Lower lobe of right lung (tissue), 2 donors: ENCODE results near the gene COL1A1. TPM values are rescaled to one million over a fixed set of nuclear protein-coding genes. Genes with fewer than 3 reads are reported as not detected.

Experiments used
- ATAC-seq, 2 donors: fragments of 200-7000 bp; cut with Tn5 transposase; one replicate each; pipeline ENCODE4 v1.9.1; 2020 to 2022; ENCODE audit warnings: mild to moderate bottlenecking in 2 of 2, moderate library complexity in 2 of 2
- DNase-seq: peaks from one replicate; pipeline ENCODE4 v3.0.0-alpha.2; 2020
- H3K27ac ChIP-seq: fragments of 200-600 bp; one replicate; pipeline ENCODE4 v1.8.0; 2022
- H3K27me3 ChIP-seq: fragments of 200-600 bp; one replicate; pipeline ENCODE4 v1.8.0; 2022; ENCODE audit warnings: low read depth
- H3K36me3 ChIP-seq: fragments of 200-600 bp; one replicate; pipeline ENCODE4 v1.8.0; 2022; ENCODE audit warnings: mild to moderate bottlenecking
- H3K4me1 ChIP-seq: fragments of 200-600 bp; one replicate; pipeline ENCODE4 v1.8.0; 2022
- H3K4me3 ChIP-seq: fragments of 200-600 bp; one replicate; pipeline ENCODE4 v1.8.0; 2022; ENCODE audit warnings: mild to moderate bottlenecking
- H3K9me3 ChIP-seq: fragments of 200-600 bp; one replicate; pipeline ENCODE4 v1.8.0; 2022
- intact Hi-C: fragments of 100-400 bp; cut with DNase I; formaldehyde crosslinking; loops from one replicate; pipeline ENCODE4 v1.11.0; 2022
- total RNA-seq: library from RNA; stranded (reverse); fragmentation: NEBNext Ultra II Directional; extraction: Animal tissue kit (Norgen Biotek cat#: 25700); gene quantifications from one replicate; pipeline ENCODE4 v1.2.1, GENCODE V29; 2021
- TF ChIP-seq, protein P1 (sequence below): fragments of 200-600 bp; IDR thresholded peaks from one replicate; pipeline ENCODE4 v1.8.0; 2022; ENCODE audit warnings: antibody characterized with exemption, mild to moderate bottlenecking
- donor health status: DM: no; HTN: yes; CAD: no; lungs with severe emphysema.

The COL1A1 gene
- total RNA-seq, 1 donor from 2014 or later = 142 TPM

DNA sequence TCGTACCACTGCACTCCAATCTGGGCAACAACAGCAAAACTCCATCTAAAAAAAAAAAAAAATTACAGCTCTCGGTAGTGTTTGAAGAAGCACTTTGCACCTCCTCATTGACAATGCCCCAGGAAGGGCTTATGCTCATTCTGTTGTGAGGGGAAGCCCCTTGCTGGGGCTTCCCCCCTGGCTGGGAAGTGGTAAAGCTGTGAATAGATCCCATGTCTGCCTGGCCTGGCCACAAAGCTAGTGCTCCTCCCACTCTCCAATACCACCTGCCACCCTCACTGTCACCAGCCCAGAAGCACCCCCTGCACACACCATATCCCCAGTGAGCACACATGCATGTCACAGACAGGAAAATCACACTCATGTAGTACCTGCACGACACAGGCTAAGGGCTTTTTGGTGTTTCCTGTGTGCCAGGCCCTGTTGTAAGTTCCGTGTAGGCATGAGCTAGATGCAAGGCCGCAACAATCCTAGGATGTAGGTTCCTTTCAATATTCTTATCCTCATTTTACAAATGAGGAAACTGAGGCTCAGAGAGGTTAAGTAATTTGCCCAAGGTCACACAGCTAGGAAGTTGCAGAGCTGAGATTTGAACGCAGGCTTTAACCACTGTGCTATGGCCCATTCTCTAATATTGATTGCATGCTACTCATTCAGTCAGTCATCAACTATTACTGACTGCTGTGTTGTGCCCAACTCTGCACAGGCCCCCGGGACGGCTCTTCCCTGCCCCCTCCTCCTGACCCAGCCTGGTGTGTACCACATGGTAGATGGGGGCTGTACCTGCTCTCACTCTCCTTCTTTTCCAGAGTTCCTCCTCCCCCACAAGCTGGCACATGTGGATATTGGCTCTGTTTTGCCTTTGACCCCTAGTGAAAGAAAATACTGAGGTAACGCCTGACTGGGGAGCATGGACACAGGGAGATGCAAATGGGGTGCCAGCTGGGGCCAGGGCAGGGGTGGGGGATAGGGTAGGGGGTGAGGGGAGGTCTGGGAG is 11.9 kb upstream of the COL1A1 start:
- Histone ChIP-seq H3K36me3 (no peaks in the 10 kb centered on the region), H3K4me1 (peaks cover 28% of the 10 kb centered on the region), H3K9me3 (no peaks in the 10 kb centered on the region), H3K4me3 (no peak overlapping the region), H3K27me3 (no peaks in the 10 kb centered on the region), H3K27ac (no peak overlapping the region)
- ATAC-seq (no peak), DNase-seq (no peak)
- intact Hi-C loops = no loop called here
- TF ChIP-seq, protein P1, sequence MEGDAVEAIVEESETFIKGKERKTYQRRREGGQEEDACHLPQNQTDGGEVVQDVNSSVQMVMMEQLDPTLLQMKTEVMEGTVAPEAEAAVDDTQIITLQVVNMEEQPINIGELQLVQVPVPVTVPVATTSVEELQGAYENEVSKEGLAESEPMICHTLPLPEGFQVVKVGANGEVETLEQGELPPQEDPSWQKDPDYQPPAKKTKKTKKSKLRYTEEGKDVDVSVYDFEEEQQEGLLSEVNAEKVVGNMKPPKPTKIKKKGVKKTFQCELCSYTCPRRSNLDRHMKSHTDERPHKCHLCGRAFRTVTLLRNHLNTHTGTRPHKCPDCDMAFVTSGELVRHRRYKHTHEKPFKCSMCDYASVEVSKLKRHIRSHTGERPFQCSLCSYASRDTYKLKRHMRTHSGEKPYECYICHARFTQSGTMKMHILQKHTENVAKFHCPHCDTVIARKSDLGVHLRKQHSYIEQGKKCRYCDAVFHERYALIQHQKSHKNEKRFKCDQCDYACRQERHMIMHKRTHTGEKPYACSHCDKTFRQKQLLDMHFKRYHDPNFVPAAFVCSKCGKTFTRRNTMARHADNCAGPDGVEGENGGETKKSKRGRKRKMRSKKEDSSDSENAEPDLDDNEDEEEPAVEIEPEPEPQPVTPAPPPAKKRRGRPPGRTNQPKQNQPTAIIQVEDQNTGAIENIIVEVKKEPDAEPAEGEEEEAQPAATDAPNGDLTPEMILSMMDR = no peak

DNA sequence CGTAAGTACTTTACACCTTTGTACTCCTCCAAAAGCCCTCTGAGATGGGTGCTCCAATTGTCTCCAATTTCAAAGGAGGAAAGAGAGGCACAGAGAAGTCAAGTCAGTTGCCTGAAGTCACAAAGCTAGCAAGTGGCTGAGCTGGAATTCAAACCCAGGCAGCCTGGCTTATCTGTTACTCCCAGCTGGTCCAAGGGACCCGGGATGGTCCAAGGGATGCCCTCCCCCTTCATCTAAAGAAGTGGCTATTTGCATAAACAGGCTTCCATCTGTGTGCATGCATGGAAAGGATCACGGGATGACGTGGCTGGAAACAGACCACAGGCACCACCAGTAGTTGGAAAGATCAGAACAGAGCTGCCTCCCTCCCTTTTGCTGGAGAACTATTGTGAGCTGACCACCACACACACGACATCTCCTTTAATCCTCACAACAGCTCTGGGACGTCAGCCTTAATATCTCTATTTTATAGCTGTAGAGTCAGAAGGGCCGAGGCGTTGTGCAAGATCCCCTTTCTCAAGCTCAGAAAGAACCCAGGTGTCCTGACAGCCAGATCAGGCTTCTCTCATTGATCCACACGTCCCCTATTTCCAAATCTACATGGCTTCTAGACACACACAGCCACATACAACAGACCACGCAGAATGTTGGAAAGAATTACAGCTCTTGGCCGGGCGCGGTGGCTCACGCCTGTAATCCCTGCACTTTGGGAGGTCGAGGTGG is 10.9 kb upstream of the COL1A1 start:
- Histone ChIP-seq H3K9me3 (no peaks in the 10 kb centered on the region), H3K4me3 (no peak overlapping the region), H3K27ac (no peak overlapping the region), H3K36me3 (no peaks in the 10 kb centered on the region), H3K4me1 (peaks cover 28% of the 10 kb centered on the region), H3K27me3 (no peaks in the 10 kb centered on the region)
- DNase-seq (no peak), ATAC-seq (no peak)
- TF ChIP-seq, protein P1 = no peak
- intact Hi-C loops = no loop called here

- H3K27me3 ChIP-seq = peaks cover 1% of the 10 kb centered on the region
- ATAC-seq (peak in 1 of 2 donors; percentile 13), DNase-seq (no peak)
- H3K27ac ChIP-seq = no peak overlapping the region
- TF ChIP-seq, protein P1 = no peak
- no peaks in the 10 kb centered on the region for H3K36me3 ChIP-seq
- no peak overlapping the region for H3K4me3 ChIP-seq
- peaks cover 28% of the 10 kb centered on the region for H3K4me1 ChIP-seq
- no peaks in the 10 kb centered on the region for H3K9me3 ChIP-seq
- intact Hi-C loops = no loop called here
Observed at GRCh38 chr17:50211249-50212120, 10.1 kb upstream of the COL1A1 start.

DNA sequence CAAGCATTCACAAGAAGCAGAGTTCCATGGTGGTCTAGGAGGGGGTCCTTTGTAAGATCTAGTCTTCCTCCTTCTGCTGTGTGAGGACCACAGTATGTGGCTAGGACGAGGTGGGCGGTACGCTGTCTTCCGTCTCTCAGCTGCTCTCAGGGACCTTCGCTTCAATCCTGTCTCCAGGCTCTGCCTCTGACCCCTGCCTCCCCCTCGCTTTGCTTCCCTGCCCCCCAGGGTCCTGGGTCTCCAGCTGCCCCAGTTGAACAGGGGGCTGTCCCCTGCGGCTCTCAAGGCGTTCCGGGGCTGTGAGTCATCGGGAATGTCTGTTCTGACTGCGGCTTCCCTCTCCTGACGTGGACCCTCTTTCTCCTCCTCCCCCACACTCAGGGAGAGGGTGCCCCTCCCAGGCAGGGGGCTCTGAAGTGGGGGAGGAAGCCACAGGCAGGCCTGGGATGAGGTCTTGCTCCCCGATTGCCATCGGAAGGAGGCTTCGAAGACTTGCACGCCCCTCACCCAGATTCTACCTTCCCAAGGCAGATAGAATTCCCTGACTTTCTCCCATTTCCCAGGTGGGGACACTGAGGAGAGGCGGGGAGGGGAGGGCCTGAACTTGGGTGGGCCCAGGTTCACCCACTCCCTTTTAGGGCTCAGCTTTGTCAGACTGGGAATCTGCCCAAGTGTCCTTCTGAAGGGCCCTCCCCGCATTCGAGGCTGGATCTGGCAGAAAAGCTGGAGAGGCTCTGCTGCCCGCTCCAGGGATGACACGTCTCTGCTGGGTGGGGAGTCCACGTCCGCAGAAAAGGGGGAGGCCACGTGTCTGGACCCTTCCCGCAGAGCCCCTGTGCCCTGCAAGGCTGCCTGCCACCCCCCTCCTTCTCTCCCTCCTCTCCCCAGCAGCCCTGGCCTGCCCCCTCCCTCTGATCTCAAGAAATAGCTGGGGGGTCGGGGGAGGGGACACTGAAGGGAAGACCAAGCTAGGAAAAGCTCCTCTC is 9.1 kb upstream of the COL1A1 start:
- intact Hi-C loops = no loop called here
- Histone ChIP-seq H3K36me3 (no peaks in the 10 kb centered on the region), H3K27ac (peak overlapping the region; percentile 76), H3K9me3 (no peaks in the 10 kb centered on the region), H3K4me1 (peaks cover 32% of the 10 kb centered on the region), H3K27me3 (peaks cover 6% of the 10 kb centered on the region), H3K4me3 (no peak overlapping the region)
- no peak for DNase-seq
- ATAC-seq = peak; percentile 66 to 69
- TF ChIP-seq, protein P1 = no peak
